LNCaP clone FGC (cell line): ENCODE results near the gene TDG.

Experiments
- DNase-seq: peaks from one replicate; pipeline ENCODE4 v3.0.0-alpha.2; 2011; ENCODE audit warnings: low read depth
- H3K4me3 ChIP-seq: 2 replicates; pipeline ENCODE4 v1.5.1; 2011; ENCODE audit warnings: mild to moderate bottlenecking, low read depth, low read length, control low read depth
- CTCF ChIP-seq: IDR thresholded peaks from 2 replicates; pipeline ENCODE4 v1.5.1; 2012; ENCODE audit warnings: mild to moderate bottlenecking; ENCODE audit not compliant: control insufficient read depth, insufficient read depth; ENCODE audit errors: extremely low read depth

TDG gene

GRCh38 chr12:103960616-103961227 is 5.0 kb upstream of the TDG start:
- no peak for DNase-seq
- no peak for TF ChIP-seq CTCF
- H3K4me3 ChIP-seq, result no peak overlapping the region

- TF ChIP-seq CTCF, result no peak
- H3K4me3 ChIP-seq, result no peak overlapping the region
- peak; percentile 39 for DNase-seq
Observed at GRCh38 chr12:103962493-103962892, 3.2 kb upstream of the TDG start.

- no peak for TF ChIP-seq CTCF
- no peak for DNase-seq
- peak overlapping the region; percentile 82 for H3K4me3 ChIP-seq
Observed at GRCh38 chr12:103964805-103965204, 867 bp upstream of the TDG start.

- DNase-seq, result no peak
- no peak for TF ChIP-seq CTCF
- peak overlapping the region; percentile 82 for H3K4me3 ChIP-seq
Observed at GRCh38 chr12:103965255-103965589, 450 bp upstream of the TDG start.

GRCh38 chr12:103966736-103967135 is 1.1 kb downstream of the TDG start:
- peak overlapping the region; percentile 82 for H3K4me3 ChIP-seq
- TF ChIP-seq CTCF, result no peak
- no peak for DNase-seq

GRCh38 chr12:103969391-103969790 is 3.7 kb downstream of the TDG start:
- no peak overlapping the region for H3K4me3 ChIP-seq
- no peak for TF ChIP-seq CTCF
- DNase-seq, result no peak

- TF ChIP-seq CTCF, result no peak
- no peak overlapping the region for H3K4me3 ChIP-seq
- DNase-seq, result no peak
Observed at GRCh38 chr12:103973909-103974308, 8.2 kb downstream of the TDG start.
